T47D (cell line): Measurements from ENCODE around the gene ZNF692.

ENCODE experiments used
- DNase-seq, 2 experiments: peaks; one replicate each; pipeline versions ENCODE4 v3.0.0 to v3.0.0-alpha.2; 2011 to 2012; ENCODE audit warnings: low read depth in 1 of 2, low spot score in 1 of 2
- JUND ChIP-seq: IDR thresholded peaks from 2 replicates; pipeline ENCODE4 v1.6.1; 2012; ENCODE audit warnings: low read depth
- in situ Hi-C: cut with HindIII; loops from 2 replicates; pipeline ENCODE4 v1.10.0; 2016; ENCODE audit warnings: low sequenced_read_pairs, low pct_unique_long_range_greater_than_20kb

The ZNF692 gene, protein sequence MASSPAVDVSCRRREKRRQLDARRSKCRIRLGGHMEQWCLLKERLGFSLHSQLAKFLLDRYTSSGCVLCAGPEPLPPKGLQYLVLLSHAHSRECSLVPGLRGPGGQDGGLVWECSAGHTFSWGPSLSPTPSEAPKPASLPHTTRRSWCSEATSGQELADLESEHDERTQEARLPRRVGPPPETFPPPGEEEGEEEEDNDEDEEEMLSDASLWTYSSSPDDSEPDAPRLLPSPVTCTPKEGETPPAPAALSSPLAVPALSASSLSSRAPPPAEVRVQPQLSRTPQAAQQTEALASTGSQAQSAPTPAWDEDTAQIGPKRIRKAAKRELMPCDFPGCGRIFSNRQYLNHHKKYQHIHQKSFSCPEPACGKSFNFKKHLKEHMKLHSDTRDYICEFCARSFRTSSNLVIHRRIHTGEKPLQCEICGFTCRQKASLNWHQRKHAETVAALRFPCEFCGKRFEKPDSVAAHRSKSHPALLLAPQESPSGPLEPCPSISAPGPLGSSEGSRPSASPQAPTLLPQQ

DNA sequence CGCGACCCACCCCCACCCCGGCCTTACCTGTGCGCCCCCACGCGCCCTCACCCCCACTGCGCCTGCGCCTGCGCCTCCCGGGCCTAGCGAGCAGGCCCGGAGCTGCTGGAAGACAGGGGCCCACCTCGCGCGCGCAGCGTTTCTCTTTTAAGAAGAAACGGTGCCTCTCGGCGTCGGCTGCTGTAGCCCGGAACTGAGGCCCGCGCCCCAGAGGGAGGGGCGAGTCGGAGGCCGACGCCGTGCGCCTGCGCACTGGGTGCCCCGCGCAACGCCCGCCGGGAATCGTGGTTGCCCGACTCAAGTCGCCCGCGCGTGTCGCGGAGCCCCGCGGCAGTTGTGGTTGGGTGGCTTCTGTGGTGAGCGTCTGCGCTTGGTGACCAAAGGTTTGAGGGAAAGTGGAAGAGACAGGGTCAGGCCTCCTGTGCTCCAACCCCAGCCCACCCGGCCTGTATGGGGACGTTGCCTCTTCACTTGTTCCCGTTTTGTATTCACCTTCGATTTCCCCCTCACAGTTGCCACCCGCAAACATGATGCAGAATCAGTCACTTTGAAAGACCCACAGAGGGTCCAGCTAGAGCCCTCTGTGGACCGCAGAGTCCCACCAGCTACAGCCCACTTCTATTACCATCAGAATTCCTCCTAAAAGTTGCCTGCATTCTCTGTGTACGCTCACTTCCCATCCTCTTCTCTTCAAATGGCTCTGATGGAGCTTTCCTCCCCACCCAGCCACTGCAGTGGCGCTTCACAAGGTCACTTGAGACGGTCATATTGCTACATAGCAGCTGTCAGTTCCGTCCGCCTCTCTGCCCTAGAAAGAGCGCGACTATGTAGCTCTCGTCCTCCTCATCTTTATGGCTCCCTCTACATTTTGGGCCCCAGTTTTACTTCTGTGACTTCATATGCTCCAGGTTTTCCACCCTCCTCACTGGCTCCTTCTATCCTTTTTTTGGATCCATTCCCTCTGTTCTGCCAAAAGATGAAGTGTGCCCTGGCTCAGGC, at the start of gene ZNF692:
ZNF692 (minus strand) TSS at position 195 of the 999 bp plus-strand sequence. CDS start 776 bp downstream, outside the sequence.
- no peak for TF ChIP-seq JUND
- peak; percentile 93 to 98 for DNase-seq
- in situ Hi-C loops: no loop called here

DNA sequence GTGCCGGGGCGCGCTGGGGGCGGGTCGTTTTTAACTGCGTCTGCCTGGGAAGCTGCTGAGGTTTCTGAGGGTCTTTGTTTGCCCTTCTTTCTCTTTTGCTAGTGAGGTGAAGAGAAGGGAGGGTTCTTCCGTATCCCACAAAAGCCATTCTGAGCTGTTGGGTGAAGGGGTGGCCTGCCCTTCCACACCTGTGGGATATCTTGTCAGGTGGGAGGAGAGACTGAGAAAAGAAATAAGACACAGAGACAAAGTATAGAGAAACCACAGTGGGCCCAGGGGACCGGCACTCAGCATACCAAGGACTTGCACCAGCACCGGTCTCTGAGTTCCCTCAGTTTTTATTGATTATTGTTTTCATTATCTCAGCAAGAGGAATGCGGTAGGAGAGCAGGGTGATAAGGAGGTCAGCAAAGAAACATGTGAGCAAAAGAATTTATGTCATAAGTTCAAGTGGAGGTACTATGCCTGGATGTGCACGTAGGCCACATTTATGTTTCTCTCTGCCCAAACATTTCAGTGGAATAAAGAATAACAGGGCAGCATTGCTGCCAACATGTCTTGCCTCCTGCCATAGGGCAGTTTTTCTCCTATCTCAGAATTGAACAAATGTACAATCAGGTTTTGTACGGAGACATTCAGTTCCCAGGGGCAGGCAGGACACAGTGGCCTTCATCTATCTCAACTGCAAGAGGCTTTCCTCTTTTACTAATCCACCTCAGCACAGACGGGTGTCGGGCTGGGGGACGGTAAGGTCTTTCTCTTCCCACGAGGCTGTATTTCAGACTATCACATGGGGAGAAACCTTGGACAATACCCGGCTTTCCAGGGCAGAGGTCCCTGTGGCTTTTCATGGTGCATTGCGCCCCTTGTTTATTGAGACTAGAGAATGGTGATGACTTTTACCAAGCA, 48.1 kb upstream of the ZNF692 start:
- DNase-seq: no peak
- no peak for TF ChIP-seq JUND
- in situ Hi-C loops: no loop called here

DNA sequence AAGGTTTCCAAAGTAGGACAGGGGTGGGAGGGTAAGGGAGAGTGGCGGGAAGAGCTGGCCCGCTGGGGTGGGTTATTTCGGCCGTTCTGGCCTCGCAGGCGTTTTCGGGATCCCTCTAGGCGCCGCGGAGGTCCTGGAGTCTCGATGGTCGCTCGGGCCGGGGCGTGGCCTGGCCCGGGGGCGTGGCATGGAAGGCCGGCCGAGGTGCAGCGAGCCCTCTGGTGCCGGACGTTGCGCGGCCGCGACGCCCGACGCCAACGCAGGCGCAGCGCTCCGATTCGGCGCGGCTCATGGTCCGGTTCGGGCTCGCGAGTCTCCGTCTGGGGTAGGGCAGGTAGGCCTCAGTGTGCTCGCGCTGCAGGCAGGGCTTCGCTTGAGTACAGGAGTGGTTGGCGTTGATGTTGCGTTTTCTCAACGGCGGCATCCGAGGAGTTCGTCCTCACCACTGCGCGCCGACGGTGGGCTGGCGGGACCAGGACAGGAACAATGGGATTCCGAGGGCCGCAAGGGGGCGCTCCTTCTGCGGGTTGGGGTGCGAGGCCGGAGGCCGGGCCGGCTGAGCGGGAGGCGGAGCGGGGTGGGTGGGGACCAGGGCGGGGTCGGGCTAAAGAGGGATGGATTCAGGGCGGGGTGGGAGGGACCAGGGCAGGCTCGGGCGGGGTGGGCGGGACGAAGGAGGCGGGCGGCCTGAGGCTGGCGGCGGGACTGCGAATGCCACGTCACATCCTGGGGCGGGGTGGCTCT, 47.3 kb upstream of the ZNF692 start, which contains the start of gene PGBD2:
PGBD2 (plus strand) TSS at position 227 of the 744 bp plus-strand sequence. CDS start 7,628 bp downstream, outside the sequence.
- in situ Hi-C loops: no loop called here
- TF ChIP-seq JUND: no peak

DNA sequence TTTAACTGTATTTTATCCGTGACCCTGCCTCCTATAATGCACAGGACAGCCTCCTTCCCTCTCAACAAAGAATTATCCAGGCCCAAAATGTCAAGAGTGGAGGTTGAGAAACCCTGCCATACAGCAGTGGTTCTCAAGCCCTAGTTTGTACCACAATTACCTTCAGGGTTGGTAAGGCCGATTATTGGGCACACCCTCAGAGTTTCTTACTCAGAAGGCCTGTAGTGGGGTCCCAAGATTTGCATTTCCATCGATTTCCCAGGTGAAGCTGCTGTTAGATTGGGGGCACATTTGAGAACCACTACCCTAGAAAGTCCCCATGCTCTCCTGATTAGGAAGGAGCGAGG, 46.8 kb upstream of the ZNF692 start:
- DNase-seq: no peak
- in situ Hi-C loops: no loop called here
- no peak for TF ChIP-seq JUND

More for the DNA sequence above, 47.3 kb upstream of the ZNF692 start, which contains the start of gene PGBD2:
- DNase-seq: peak; percentile 80 to 92

DNA sequence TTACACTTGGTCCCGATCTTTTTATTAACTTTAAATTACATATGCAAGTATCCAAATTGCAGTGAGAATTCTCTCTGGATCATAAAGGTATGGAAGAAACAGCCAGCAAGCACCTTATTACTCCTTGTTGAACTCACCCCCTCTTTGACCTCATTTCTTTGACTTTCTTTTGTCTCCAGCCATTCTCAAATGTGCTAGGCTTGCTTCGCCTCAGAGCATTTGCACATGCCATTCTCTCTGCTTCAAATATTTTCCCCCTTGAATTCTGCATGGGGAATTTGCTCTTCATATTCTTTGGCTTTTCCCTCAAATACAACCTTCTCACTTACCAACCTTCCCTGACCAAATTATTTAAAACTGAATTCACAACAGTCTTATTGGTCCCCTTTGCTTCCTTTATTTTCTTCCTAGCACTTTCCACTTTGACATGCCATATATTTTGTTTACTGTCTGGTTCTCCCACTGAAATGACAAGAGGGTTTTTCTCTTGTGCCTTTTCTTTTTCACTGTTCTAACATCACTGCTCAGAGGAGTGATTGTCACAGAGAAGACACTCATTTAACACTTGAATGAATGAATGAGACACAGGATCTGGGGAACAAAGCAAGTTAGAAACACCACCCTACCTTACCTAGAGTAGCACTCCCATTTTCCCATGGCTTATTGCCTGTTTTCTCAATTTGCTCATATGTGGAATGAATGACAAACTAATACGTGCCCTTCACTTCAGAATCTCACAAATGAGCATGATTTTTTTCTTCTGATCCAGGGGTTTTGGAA, 45.7 kb upstream of the ZNF692 start:
- no peak for TF ChIP-seq JUND
- no peak for DNase-seq
- in situ Hi-C loops: no loop called here

DNA sequence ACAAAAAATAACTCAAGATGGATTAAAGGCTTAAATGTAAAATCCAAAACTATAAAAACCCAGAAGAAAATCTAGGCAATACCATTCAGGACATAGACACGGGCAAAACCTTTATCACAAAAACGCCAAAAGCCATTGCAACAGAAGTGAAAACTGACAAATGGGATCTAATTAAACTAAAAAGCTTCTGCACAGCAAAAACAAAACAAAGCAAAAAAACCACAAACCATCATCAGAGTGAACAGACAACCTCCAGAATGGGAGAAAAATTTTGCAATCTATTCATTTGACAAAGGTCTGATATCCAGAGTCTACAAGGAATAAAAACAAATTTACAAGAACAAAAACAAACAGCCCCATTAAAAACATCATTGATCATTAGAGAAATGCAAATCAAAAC, 42.7 kb upstream of the ZNF692 start:
- no peak for TF ChIP-seq JUND
- DNase-seq: no peak
- in situ Hi-C loops: no loop called here

DNA sequence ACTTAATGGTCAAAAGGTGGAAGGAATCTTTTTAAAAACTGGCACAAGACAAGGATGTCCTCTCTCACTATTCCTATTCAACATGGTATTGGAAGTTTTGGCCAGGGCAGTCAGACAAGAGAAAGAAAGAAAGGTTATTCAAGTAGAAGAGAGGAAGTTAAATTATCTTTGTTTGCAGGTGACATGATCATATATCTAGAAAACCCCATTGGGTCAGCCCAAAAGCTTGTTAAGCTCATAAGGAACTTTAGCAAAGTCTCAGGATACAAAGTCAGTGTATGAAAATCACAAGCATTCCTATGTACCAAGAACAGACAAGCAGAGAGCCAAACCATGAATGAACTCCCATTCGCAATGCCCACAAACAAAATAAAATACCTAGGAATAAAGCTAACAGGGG, 41.8 kb upstream of the ZNF692 start:
- in situ Hi-C loops: no loop called here
- TF ChIP-seq JUND: no peak
- no peak for DNase-seq

DNA sequence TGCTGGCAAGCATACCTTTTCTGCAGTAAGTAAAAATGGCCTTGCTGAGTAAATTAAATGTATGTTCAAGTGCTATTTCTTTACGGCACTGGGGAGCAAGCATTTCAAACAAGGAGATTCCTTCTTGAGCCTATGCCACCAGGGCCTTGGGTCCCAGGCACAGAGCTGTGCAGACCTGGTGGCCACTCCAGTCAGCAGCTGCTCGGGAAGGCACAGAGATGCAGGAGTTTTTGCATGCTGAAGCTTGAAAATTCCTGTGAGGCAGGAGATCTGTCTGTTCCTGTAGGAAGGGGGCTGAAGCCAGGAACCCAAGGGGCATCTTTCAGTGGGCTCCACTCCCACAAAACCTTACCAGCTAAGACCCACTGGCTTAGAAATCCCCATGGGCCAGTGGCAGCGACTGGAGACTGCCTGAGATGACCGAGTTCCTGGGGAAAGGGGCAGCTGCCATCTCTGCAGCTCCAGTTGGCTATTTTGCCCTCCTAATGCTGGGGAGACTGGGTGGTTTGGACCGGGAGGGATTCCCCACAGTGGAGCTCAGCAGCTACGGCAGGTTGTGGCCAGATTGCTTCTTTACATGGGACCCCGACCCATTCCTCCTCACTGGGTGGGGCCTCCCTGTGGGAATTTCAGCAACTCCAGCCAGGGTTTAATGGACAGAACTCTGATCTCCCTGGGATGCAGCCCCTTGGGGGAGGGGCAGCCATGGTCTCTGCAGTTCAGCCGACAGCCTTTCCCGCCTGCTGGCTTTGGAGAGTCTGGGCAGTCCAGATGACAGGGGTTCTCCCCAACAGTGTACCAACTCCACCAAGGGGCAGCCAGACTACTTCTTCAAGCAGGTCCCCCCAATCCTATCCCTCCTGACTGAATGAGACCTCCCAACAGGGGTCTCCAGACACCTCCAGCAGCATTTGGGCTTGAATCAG, 38.8 kb upstream of the ZNF692 start:
- in situ Hi-C loops: no loop called here
- no peak for TF ChIP-seq JUND
- no peak for DNase-seq

DNA sequence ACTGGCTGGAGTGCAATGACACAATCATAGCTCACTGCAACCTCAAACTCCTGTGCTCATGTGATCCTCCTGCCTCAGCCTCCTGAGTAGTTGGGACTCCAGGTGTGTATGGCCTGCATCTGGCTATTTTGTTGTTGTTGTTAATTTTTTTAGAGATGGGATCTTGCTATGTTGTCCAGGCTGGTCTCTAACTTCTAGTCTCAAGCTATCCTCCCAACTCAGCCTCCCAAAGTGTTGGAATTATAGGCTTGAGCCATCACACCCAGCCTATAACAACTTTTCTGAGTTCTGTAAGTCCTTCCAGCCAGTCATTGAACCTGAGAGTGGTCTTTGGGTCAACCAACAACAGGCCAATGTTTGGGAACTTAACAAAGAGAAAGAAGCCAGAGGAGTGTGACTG, 36.0 kb upstream of the ZNF692 start:
- in situ Hi-C loops: no loop called here
- TF ChIP-seq JUND: no peak
- DNase-seq: no peak

DNA sequence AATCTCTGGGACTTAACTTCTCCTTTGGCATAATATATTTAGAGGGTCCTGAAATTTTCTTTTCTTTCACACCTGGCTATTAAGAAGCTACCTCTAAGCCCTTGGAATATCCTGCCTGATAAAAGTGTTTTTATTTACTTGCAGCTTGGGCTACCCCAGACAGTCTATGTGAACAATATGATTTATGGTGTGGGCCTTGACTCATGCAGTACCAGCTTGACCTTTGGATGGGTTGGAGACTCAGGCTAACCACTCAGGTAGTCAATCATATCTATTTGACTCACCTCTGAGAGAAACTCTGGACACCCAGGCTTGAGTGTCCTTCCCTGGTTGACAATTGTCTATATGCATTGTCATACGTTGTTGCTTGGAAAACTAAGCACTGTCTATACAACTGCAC, 33.7 kb upstream of the ZNF692 start:
- DNase-seq: no peak
- in situ Hi-C loops: no loop called here
- TF ChIP-seq JUND: no peak
